ENCODE measurements around the gene JAK2.

Gene JAK2

GRCh38 chr9:4982721-4983482 lies 2.2 kb upstream of the JAK2 start:
- Histone ChIP-seq H3K4me3 (ENCODE audit: low read length) (no peak overlapping the region), H3K9me3 (replicated peaks; ENCODE audit: low read length) (no peaks in the 10 kb centered on the region), H3K4me2 (ENCODE audit: low read length) (no peak overlapping the region), H3K27me3 (ENCODE audit: control insufficient read depth, insufficient read depth, low read length) (no peaks in the 10 kb centered on the region), H3K36me3 (ENCODE audit: insufficient read depth, low read length) (no peaks in the 10 kb centered on the region), H3K4me1 (ENCODE audit: control insufficient read depth, insufficient read depth, low read length) (peaks cover 31% of the 10 kb centered on the region), H3K9ac (ENCODE audit: low read depth, low read length) (no peak overlapping the region)

- Histone ChIP-seq H3K9ac (ENCODE audit: low read depth, low read length) (peak overlapping the region; percentile 87), H3K9me3 (replicated peaks; ENCODE audit: low read length) (no peaks in the 10 kb centered on the region), H3K36me3 (ENCODE audit: insufficient read depth, low read length) (no peaks in the 10 kb centered on the region), H3K27me3 (ENCODE audit: control insufficient read depth, insufficient read depth, low read length) (no peaks in the 10 kb centered on the region), H3K4me1 (ENCODE audit: control insufficient read depth, insufficient read depth, low read length) (peaks cover 35% of the 10 kb centered on the region), H3K4me2 (ENCODE audit: low read length) (peak overlapping the region; percentile 91), H3K4me3 (ENCODE audit: low read length) (peak overlapping the region; percentile 88)
These were observed 1.4 kb upstream of the JAK2 start for GRCh38 chr9:4983601-4984165.

DNA sequence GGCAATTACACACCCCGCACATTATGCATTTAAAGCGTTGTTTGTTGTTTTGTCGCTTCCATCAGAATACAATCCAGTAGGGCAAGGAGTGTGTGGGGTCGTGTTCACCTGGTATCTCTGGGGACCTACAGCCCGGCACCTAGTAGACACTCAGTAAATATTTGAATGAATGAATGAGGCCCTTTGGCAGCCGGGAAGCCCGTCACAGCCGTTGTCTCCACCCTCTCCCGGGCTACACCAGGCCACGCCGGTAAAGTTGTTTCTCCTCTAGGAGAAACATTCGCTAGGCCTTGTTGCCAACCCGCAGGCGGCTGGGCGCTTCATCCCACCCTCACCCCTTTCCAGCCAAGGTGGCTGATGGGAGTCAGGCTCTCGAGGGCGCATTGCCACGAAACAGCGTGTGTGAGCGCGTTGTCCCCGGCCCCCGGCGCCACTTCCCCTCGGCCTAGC lies 876 bp upstream of the JAK2 start:
- Histone ChIP-seq H3K9me3 (replicated peaks; ENCODE audit: low read length) (no peaks in the 10 kb centered on the region), H3K9ac (ENCODE audit: low read depth, low read length) (peak overlapping the region; percentile 87), H3K4me1 (ENCODE audit: control insufficient read depth, insufficient read depth, low read length) (peaks cover 35% of the 10 kb centered on the region), H3K27me3 (ENCODE audit: control insufficient read depth, insufficient read depth, low read length) (no peaks in the 10 kb centered on the region), H3K4me3 (ENCODE audit: low read length) (peak overlapping the region; percentile 88), H3K4me2 (ENCODE audit: low read length) (peak overlapping the region; percentile 91), H3K36me3 (ENCODE audit: insufficient read depth, low read length) (no peaks in the 10 kb centered on the region)

GRCh38 chr9:4985386-4986266 lies 554 bp downstream of the JAK2 start:
- peaks cover 27% of the 10 kb centered on the region for H3K4me1 ChIP-seq (ENCODE audit: control insufficient read depth, insufficient read depth, low read length)

DNA sequence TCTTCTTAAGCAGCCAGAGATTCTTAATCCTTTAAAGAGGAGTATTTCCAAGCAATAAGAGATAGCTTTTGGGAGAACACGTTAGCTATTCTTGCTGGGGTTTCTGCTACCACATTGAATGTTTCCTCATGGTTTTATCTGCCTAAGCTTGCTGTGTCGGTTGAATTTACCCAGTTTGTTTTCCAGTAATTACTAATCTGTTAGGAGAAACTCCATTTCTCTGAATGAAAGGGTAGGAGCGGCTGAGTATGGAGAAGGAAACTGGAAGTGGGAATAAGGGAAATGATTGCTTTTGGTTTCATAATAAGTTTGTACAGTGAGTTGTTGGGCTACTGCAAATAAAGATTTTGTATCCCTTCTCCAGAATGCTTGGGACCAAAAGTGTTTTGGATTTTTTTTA lies 1.2 kb downstream of the JAK2 start:
- no peaks in the 10 kb centered on the region for H3K27me3 ChIP-seq (ENCODE audit: control insufficient read depth, insufficient read depth, low read length)
- H3K4me2 ChIP-seq (ENCODE audit: low read length): peak overlapping the region; percentile 91
- peak overlapping the region; percentile 87 for H3K9ac ChIP-seq (ENCODE audit: low read depth, low read length)
- H3K9me3 ChIP-seq (replicated peaks; ENCODE audit: low read length): no peaks in the 10 kb centered on the region
- peaks cover 27% of the 10 kb centered on the region for H3K4me1 ChIP-seq (ENCODE audit: control insufficient read depth, insufficient read depth, low read length)
- peaks cover 14% of the 10 kb centered on the region for H3K36me3 ChIP-seq (ENCODE audit: insufficient read depth, low read length)
- peak overlapping the region; percentile 88 for H3K4me3 ChIP-seq (ENCODE audit: low read length)

More at GRCh38 chr9:4985386-4986266, 554 bp downstream of the JAK2 start:
- no peaks in the 10 kb centered on the region for H3K9me3 ChIP-seq (replicated peaks; ENCODE audit: low read length)
- peak overlapping the region; percentile 87 for H3K9ac ChIP-seq (ENCODE audit: low read depth, low read length)
- H3K27me3 ChIP-seq (ENCODE audit: control insufficient read depth, insufficient read depth, low read length): no peaks in the 10 kb centered on the region
- peak overlapping the region; percentile 91 for H3K4me2 ChIP-seq (ENCODE audit: low read length)
- H3K36me3 ChIP-seq (ENCODE audit: insufficient read depth, low read length): peaks cover 10% of the 10 kb centered on the region
- H3K4me3 ChIP-seq (ENCODE audit: low read length): peak overlapping the region; percentile 88

GRCh38 chr9:4986783-4987182 lies 1.7 kb downstream of the JAK2 start:
- Histone ChIP-seq H3K4me3 (ENCODE audit: low read length) (peak overlapping the region; percentile 88), H3K36me3 (ENCODE audit: insufficient read depth, low read length) (peaks cover 14% of the 10 kb centered on the region), H3K9ac (ENCODE audit: low read depth, low read length) (peak overlapping the region; percentile 87), H3K9me3 (replicated peaks; ENCODE audit: low read length) (no peaks in the 10 kb centered on the region), H3K27me3 (ENCODE audit: control insufficient read depth, insufficient read depth, low read length) (no peaks in the 10 kb centered on the region), H3K4me1 (ENCODE audit: control insufficient read depth, insufficient read depth, low read length) (peaks cover 27% of the 10 kb centered on the region), H3K4me2 (ENCODE audit: low read length) (peak overlapping the region; percentile 91)

DNA sequence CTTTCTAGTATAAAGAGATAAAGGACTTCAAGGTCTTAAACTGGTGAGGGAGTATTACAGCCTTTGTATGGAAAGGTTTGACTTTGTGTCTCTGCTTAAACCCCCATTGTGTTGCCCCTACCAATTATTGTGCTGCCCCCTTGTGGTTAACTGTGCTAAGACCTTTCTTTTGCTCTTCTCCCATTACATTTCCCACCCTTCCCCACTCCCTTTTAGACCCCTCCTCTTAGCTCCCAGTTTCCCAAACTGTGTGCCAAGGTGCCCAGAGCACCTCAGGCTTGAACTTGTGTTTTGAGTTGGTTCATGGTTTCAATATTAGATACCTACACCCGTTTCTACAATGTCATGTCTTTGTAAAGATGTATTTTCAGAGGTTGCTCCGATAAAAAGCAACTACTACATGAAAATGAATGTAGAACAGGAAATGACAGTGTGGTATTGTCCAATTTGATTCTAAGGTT lies 2.9 kb downstream of the JAK2 start:
- peaks cover 27% of the 10 kb centered on the region for H3K4me1 ChIP-seq (ENCODE audit: control insufficient read depth, insufficient read depth, low read length)
- no peak overlapping the region for H3K9ac ChIP-seq (ENCODE audit: low read depth, low read length)
- no peaks in the 10 kb centered on the region for H3K9me3 ChIP-seq (replicated peaks; ENCODE audit: low read length)
- peak overlapping the region; percentile 43 for H3K4me3 ChIP-seq (ENCODE audit: low read length)
- no peaks in the 10 kb centered on the region for H3K27me3 ChIP-seq (ENCODE audit: control insufficient read depth, insufficient read depth, low read length)
- peaks cover 26% of the 10 kb centered on the region for H3K36me3 ChIP-seq (ENCODE audit: insufficient read depth, low read length)
- peak overlapping the region; percentile 72 for H3K4me2 ChIP-seq (ENCODE audit: low read length)

- Histone ChIP-seq H3K9ac (ENCODE audit: low read depth, low read length) (no peak overlapping the region), H3K9me3 (replicated peaks; ENCODE audit: low read length) (no peaks in the 10 kb centered on the region), H3K36me3 (ENCODE audit: insufficient read depth, low read length) (peaks cover 31% of the 10 kb centered on the region), H3K4me1 (ENCODE audit: control insufficient read depth, insufficient read depth, low read length) (peaks cover 10% of the 10 kb centered on the region), H3K27me3 (ENCODE audit: control insufficient read depth, insufficient read depth, low read length) (no peaks in the 10 kb centered on the region), H3K4me2 (ENCODE audit: low read length) (no peak overlapping the region), H3K4me3 (ENCODE audit: low read length) (no peak overlapping the region)
These were observed 7.8 kb downstream of the JAK2 start for GRCh38 chr9:4992872-4993271.

GRCh38 chr9:4994166-4994890 lies 9.3 kb downstream of the JAK2 start:
- no peak overlapping the region for H3K9ac ChIP-seq (ENCODE audit: low read depth, low read length)
- no peak overlapping the region for H3K4me3 ChIP-seq (ENCODE audit: low read length)
- H3K36me3 ChIP-seq (ENCODE audit: insufficient read depth, low read length): peaks cover 31% of the 10 kb centered on the region
- H3K27me3 ChIP-seq (ENCODE audit: control insufficient read depth, insufficient read depth, low read length): no peaks in the 10 kb centered on the region
- no peaks in the 10 kb centered on the region for H3K9me3 ChIP-seq (replicated peaks; ENCODE audit: low read length)
- H3K4me2 ChIP-seq (ENCODE audit: low read length): no peak overlapping the region
- peaks cover 6% of the 10 kb centered on the region for H3K4me1 ChIP-seq (ENCODE audit: control insufficient read depth, insufficient read depth, low read length)

- peaks cover 6% of the 10 kb centered on the region for H3K4me1 ChIP-seq (ENCODE audit: control insufficient read depth, insufficient read depth, low read length)
- no peak overlapping the region for H3K9ac ChIP-seq (ENCODE audit: low read depth, low read length)
- H3K36me3 ChIP-seq (ENCODE audit: insufficient read depth, low read length): peaks cover 13% of the 10 kb centered on the region
- no peaks in the 10 kb centered on the region for H3K9me3 ChIP-seq (replicated peaks; ENCODE audit: low read length)
- H3K4me3 ChIP-seq (ENCODE audit: low read length): no peak overlapping the region
- H3K27me3 ChIP-seq (ENCODE audit: control insufficient read depth, insufficient read depth, low read length): no peaks in the 10 kb centered on the region
- H3K4me2 ChIP-seq (ENCODE audit: low read length): no peak overlapping the region
These were observed 12.1 kb downstream of the JAK2 start for GRCh38 chr9:4997196-4997595.

- H3K4me3 ChIP-seq (ENCODE audit: low read length): no peak overlapping the region
- peaks cover 6% of the 10 kb centered on the region for H3K4me1 ChIP-seq (ENCODE audit: control insufficient read depth, insufficient read depth, low read length)
- no peaks in the 10 kb centered on the region for H3K9me3 ChIP-seq (replicated peaks; ENCODE audit: low read length)
- no peaks in the 10 kb centered on the region for H3K27me3 ChIP-seq (ENCODE audit: control insufficient read depth, insufficient read depth, low read length)
- no peak overlapping the region for H3K4me2 ChIP-seq (ENCODE audit: low read length)
- peaks cover 9% of the 10 kb centered on the region for H3K36me3 ChIP-seq (ENCODE audit: insufficient read depth, low read length)
- no peak overlapping the region for H3K9ac ChIP-seq (ENCODE audit: low read depth, low read length)
These were observed 12.6 kb downstream of the JAK2 start for GRCh38 chr9:4997631-4998030.
